Testis (tissue), 2 donors: ENCODE results near the gene THNSL1.

Source experiments
- POLR2A ChIP-seq: fragments of 450-650 bp; IDR thresholded peaks from one replicate; pipeline ENCODE4 v1.6.1; 2017; ENCODE audit warnings: antibody characterized with exemption, mild to moderate bottlenecking, moderate library complexity
- TF ChIP-seq, protein P1 (sequence below), 3 experiments: fragments of 450-650 bp in 2 of 3; fragments of 200-600 bp in 1 of 3; sonication (generic) in 1 of 3; IDR thresholded peaks; one replicate each; pipeline ENCODE4 v1.5.1; 2016 to 2019; ENCODE audit warnings: antibody characterized with exemption in 3 of 3, mild to moderate bottlenecking in 2 of 3, moderate library complexity in 1 of 3

DNA sequence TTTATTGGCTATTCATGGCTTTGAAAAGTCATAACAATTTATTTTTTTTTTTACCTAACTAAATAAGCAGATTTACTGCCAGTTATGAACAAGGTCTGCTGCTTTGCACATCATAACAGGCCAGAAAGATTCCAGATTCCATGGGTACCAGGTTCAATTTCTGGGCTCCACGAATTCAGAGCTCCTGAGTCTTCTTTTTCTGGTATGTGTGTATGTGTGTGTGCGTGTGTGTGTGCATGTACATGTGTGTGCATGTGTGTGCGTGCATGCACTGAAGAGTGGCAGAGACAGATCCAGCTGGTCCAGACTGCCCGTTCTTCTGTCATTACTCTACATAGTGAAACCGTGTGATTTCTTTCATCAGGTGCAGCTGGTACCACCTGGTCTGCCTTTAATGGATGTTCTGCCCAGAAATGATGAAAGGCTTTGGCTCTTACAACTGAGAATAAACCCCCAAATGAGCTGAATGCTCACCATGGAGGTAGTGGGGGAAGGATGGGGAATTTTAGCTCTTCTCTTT is 49.4 kb upstream of the THNSL1 start:
- TF ChIP-seq, protein P1, sequence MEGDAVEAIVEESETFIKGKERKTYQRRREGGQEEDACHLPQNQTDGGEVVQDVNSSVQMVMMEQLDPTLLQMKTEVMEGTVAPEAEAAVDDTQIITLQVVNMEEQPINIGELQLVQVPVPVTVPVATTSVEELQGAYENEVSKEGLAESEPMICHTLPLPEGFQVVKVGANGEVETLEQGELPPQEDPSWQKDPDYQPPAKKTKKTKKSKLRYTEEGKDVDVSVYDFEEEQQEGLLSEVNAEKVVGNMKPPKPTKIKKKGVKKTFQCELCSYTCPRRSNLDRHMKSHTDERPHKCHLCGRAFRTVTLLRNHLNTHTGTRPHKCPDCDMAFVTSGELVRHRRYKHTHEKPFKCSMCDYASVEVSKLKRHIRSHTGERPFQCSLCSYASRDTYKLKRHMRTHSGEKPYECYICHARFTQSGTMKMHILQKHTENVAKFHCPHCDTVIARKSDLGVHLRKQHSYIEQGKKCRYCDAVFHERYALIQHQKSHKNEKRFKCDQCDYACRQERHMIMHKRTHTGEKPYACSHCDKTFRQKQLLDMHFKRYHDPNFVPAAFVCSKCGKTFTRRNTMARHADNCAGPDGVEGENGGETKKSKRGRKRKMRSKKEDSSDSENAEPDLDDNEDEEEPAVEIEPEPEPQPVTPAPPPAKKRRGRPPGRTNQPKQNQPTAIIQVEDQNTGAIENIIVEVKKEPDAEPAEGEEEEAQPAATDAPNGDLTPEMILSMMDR (IDR thresholded peaks at IDR 0.05), result no peak
- TF ChIP-seq POLR2A, result no peak
